OCI-LY7 (cell line): ENCODE results near the gene GPX7. TPM values are rescaled to one million over a fixed set of nuclear protein-coding genes. Genes with fewer than 3 reads are reported as not detected.

Experiments
- BruUV-seq: library from RNA; stranded (reverse); fragments of 400-500 nt; replicated peaks from 2 replicates; lab custom pipeline; 2021; lab: Mats Ljungman, UMichigan
- CTCF ChIA-PET: fragments of 300-600 bp; sonication (Branson Sonifier 250); formaldehyde crosslinking; loops from one replicate; lab custom pipeline; 2022; ENCODE audit warnings: antibody characterized with exemption; ENCODE audit not compliant: unreplicated experiment; lab: Charles Lee
- POLR2A ChIA-PET: fragments of 300-600 bp; sonication (Branson Sonifier 250); formaldehyde crosslinking; loops from one replicate; lab custom pipeline; 2022; ENCODE audit warnings: antibody characterized with exemption; lab: Charles Lee
- DNase-seq: peaks from one replicate; pipeline ENCODE4 v3.0.0-alpha.2; 2015; ENCODE audit warnings: low spot score
- H2AFZ ChIP-seq: fragments of 200-600 bp; sonication (generic), shearing (Covaris generic); 2 replicates; pipeline ENCODE4 v1.6.1; 2014; ENCODE audit warnings: mild to moderate bottlenecking, antibody characterized with exemption, low read length, moderate library complexity
- H3K27ac ChIP-seq: fragments of 200-600 bp; sonication (generic); 2 replicates; pipeline ENCODE4 v1.5.1; 2014; ENCODE audit warnings: mixed run types, low read depth, mild to moderate bottlenecking, moderate library complexity, low read length, inconsistent platforms; ENCODE audit not compliant: poor library complexity, severe bottlenecking
- H3K36me3 ChIP-seq: fragments of 200-600 bp; sonication (generic); 2 replicates; pipeline ENCODE4 v1.6.1; 2014; ENCODE audit warnings: mild to moderate bottlenecking, antibody characterized with exemption, low read length, moderate library complexity, mixed read lengths; ENCODE audit not compliant: insufficient read depth
- H3K4me1 ChIP-seq: fragments of 200-600 bp; sonication (generic); 2 replicates; pipeline ENCODE4 v1.5.1; 2014; ENCODE audit warnings: mild to moderate bottlenecking, low read length; ENCODE audit not compliant: insufficient read depth, poor library complexity, severe bottlenecking
- H3K4me2 ChIP-seq: fragments of 200-600 bp; sonication (generic); 2 replicates; pipeline ENCODE4 v1.6.1; 2014; ENCODE audit warnings: mild to moderate bottlenecking, low read length
- H3K4me3 ChIP-seq: fragments of 200-600 bp; sonication (generic); 2 replicates; pipeline ENCODE4 v1.5.1; 2014; ENCODE audit warnings: mild to moderate bottlenecking, low read depth, low read length; ENCODE audit not compliant: poor library complexity, severe bottlenecking
- H3K79me2 ChIP-seq: fragments of 200-600 bp; sonication (generic); 2 replicates; pipeline ENCODE4 v1.6.1; 2016; ENCODE audit warnings: low read depth, mild to moderate bottlenecking, low read length, moderate library complexity, mixed read lengths; ENCODE audit not compliant: insufficient read depth
- H3K9me2 ChIP-seq: fragments of 200-600 bp; sonication (generic); 2 replicates; pipeline ENCODE4 v1.6.1; 2016; ENCODE audit warnings: mild to moderate bottlenecking, low read length, mixed read lengths; ENCODE audit not compliant: insufficient read depth
- H3K9me3 ChIP-seq: fragments of 200-600 bp; sonication (generic); 2 replicates; pipeline ENCODE4 v1.6.1; 2014; ENCODE audit warnings: mild to moderate bottlenecking, mixed run types, low read length, mixed read lengths
- H4K20me1 ChIP-seq: fragments of 200-600 bp; sonication (generic); 2 replicates; pipeline ENCODE4 v1.6.1; 2014; ENCODE audit warnings: mild to moderate bottlenecking, antibody characterized with exemption, low read length, moderate library complexity, mixed read lengths; ENCODE audit not compliant: insufficient read depth
- EZH2phosphoT487 ChIP-seq: fragments of 200-600 bp; sonication (generic); IDR thresholded peaks from 2 replicates; pipeline ENCODE4 v1.6.1; 2018; ENCODE audit warnings: low read depth, borderline replicate concordance, mild to moderate bottlenecking, mixed run types, antibody characterized with exemption, low read length, moderate library complexity, mixed read lengths
- intact Hi-C: fragments of 100-400 bp; cut with micrococcal nuclease; formaldehyde crosslinking; loops from one replicate; pipeline ENCODE4 v1.10.0; 2022; ENCODE audit not compliant: unreplicated experiment
- total RNA-seq, 2 experiments: library from RNA; depleted of rRNA in 1 of 2; stranded (reverse); fragments of >200 nt in 1 of 2; shearing (Covaris generic) in 1 of 2; gene quantifications; 2 replicates each; pipeline ENCODE4 v1.2.3, GENCODE V29; 2014 to 2022
- TF ChIP-seq, protein P1 (sequence below): fragments of 200-600 bp; sonication (generic); conservative IDR thresholded peaks from 2 replicates; pipeline ENCODE4 v1.5.1; 2014; ENCODE audit warnings: mild to moderate bottlenecking, antibody characterized with exemption, low read length, moderate library complexity, mixed read lengths

Gene GPX7
- total RNA-seq, 2 experiments from 2014 or later = not detected

DNA sequence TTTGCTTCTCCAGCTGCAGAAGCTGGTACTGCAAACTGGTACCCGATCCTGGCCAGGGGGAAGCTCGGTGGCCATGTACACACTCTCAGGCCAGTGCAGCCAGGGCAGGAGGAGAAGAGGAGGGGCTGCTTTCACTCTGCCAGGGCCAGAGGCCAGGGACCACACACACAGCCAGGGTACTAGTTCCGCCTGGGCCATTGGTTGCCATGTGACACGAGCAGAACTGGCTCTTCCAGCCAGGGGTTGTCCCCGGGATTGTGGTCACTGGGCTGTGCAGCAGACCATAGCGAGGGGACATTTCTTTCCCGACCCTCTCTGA, 27.1 kb downstream of the GPX7 start:
- no peak overlapping the region for H2AFZ ChIP-seq
- no peak for DNase-seq
- ChIA-PET CTCF (no interaction called here), POLR2A (interaction anchor here (1.7 kb wide), 1 partner anchor 13 kb away, joined by 4 read pairs; no protein-coding TSS in a partner anchor)
- intact Hi-C loops = no loop called here
- peaks cover 2% of the 10 kb centered on the region for H3K9me3 ChIP-seq
- no peaks in the 10 kb centered on the region for H4K20me1 ChIP-seq
- H3K4me1 ChIP-seq = peaks cover 38% of the 10 kb centered on the region
- no peak overlapping the region; the same call in 1 of the 2 replicates for H3K4me2 ChIP-seq
- no peak for TF ChIP-seq EZH2phosphoT487
- TF ChIP-seq, protein P1, sequence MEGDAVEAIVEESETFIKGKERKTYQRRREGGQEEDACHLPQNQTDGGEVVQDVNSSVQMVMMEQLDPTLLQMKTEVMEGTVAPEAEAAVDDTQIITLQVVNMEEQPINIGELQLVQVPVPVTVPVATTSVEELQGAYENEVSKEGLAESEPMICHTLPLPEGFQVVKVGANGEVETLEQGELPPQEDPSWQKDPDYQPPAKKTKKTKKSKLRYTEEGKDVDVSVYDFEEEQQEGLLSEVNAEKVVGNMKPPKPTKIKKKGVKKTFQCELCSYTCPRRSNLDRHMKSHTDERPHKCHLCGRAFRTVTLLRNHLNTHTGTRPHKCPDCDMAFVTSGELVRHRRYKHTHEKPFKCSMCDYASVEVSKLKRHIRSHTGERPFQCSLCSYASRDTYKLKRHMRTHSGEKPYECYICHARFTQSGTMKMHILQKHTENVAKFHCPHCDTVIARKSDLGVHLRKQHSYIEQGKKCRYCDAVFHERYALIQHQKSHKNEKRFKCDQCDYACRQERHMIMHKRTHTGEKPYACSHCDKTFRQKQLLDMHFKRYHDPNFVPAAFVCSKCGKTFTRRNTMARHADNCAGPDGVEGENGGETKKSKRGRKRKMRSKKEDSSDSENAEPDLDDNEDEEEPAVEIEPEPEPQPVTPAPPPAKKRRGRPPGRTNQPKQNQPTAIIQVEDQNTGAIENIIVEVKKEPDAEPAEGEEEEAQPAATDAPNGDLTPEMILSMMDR = no peak
- no TSS peak for BruUV-seq
- no peak overlapping the region for H3K27ac ChIP-seq
- H3K4me3 ChIP-seq = no peak overlapping the region
- no peaks in the 10 kb centered on the region for H3K79me2 ChIP-seq
- H3K36me3 ChIP-seq = no peaks in the 10 kb centered on the region
- no peaks in the 10 kb centered on the region for H3K9me2 ChIP-seq

DNA sequence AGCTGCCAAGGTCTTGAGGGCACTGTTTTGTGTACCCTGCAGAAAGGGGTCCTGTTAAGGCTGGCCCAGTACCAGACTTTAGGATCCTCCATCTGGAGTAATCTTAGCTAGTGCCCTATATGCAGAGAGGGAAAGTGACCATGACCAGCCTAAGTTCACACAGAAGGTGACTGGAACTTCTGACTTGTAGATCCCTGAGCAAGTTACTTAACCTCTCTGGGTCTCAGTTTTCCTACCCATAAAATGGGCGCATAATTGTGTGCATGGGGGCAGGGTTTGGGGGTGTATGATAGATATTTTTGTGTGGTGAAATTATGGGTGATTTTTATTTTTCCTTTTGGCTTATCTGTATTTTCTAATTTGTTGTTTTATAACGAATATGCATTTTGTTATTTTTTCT, 27.5 kb downstream of the GPX7 start:
- POLR2A ChIA-PET = interaction anchor here (0.6 to 1.7 kb wide), 3 partner anchors 12 to 341 kb away, joined by 3 to 5 read pairs (median 4); no protein-coding TSS in a partner anchor
- no peak for DNase-seq
- Histone ChIP-seq H3K79me2 (no peaks in the 10 kb centered on the region), H3K9me3 (peaks cover 4% of the 10 kb centered on the region; the same call in 1 of the 2 replicates), H3K36me3 (no peaks in the 10 kb centered on the region; the same call in 1 of the 2 replicates), H4K20me1 (no peaks in the 10 kb centered on the region), H3K4me3 (no peak overlapping the region), H3K9me2 (no peaks in the 10 kb centered on the region), H2AFZ (no peak overlapping the region), H3K27ac (no peak overlapping the region), H3K4me1 (peaks cover 39% of the 10 kb centered on the region), H3K4me2 (no peak overlapping the region; the same call in 1 of the 2 replicates)
- BruUV-seq = no TSS peak
- CTCF ChIA-PET = no interaction called here
- intact Hi-C loops = no loop called here
- no peak for TF ChIP-seq EZH2phosphoT487
- TF ChIP-seq, protein P1 = no peak

GRCh38 chr1:52631759-52632331, 29.7 kb downstream of the GPX7 start:
- ChIA-PET CTCF (no interaction called here), POLR2A (interaction anchor here (0.6 to 0.7 kb wide), 4 partner anchors 9 to 824 kb away, joined by 3 to 4 read pairs (median 4); partner anchors contain the start of gene TUT4)
- DNase-seq = no peak
- intact Hi-C loops = no loop called here
- Histone ChIP-seq H3K27ac (no peak overlapping the region), H4K20me1 (no peaks in the 10 kb centered on the region), H2AFZ (peak overlapping the region; percentile 55; the same call in 1 of the 2 replicates), H3K4me1 (peaks cover 57% of the 10 kb centered on the region), H3K4me3 (no peak overlapping the region), H3K9me3 (peaks cover 14% of the 10 kb centered on the region), H3K9me2 (no peaks in the 10 kb centered on the region), H3K4me2 (peak overlapping the region; percentile 47; the same call in 1 of the 2 replicates), H3K79me2 (no peaks in the 10 kb centered on the region), H3K36me3 (peaks cover 6% of the 10 kb centered on the region; the same call in 1 of the 2 replicates)
- BruUV-seq = no TSS peak
- TF ChIP-seq EZH2phosphoT487 = no peak
- TF ChIP-seq, protein P1 = no peak
